GM12878 (cell line): Measurements from ENCODE around the gene STRBP. TPM values are rescaled to one million over a fixed set of nuclear protein-coding genes. Genes with fewer than 3 reads are reported as not detected.

Experiments used
- ATAC-seq: fragments of 200-7000 bp; cut with Tn5 transposase; 3 replicates; pipeline ENCODE4 v1.9.1; 2020; ENCODE audit warnings: mild to moderate bottlenecking, moderate library complexity
- BruUV-seq: library from RNA; stranded (reverse); fragments of 400-500 nt; replicated peaks from 2 replicates; lab custom pipeline; 2021; lab: Mats Ljungman, UMichigan
- CTCF ChIA-PET: fragments of 300-600 bp; sonication (Branson Sonifier 250); formaldehyde crosslinking; extraction: SDS; loops from one replicate; lab custom pipeline; 2021; ENCODE audit warnings: inconsistent platforms; lab: Yijun Ruan, JAX
- POLR2A ChIA-PET: fragments of 350-600 bp; formaldehyde crosslinking; extraction: SDS; loops from one replicate; lab custom pipeline; 2021; ENCODE audit warnings: inconsistent platforms; lab: Charles Lee
- RAD21 ChIA-PET: fragments of 300-600 bp; sonication (Branson Sonifier 250); formaldehyde crosslinking; loops from one replicate; lab custom pipeline; 2023; ENCODE audit warnings: antibody characterized with exemption; ENCODE audit not compliant: unreplicated experiment; lab: Charles Lee
- SMC1A ChIA-PET: fragments of 300-600 bp; sonication (Branson Sonifier 250); formaldehyde crosslinking; loops from one replicate; lab custom pipeline; 2023; ENCODE audit not compliant: unreplicated experiment, uncharacterized antibody; lab: Charles Lee
- DNase-seq: peaks from one replicate; pipeline ENCODE4 v3.0.0-alpha.2; 2011; ENCODE audit warnings: low read depth, low spot score
- FAIRE-seq: peaks from 3 replicates; lab custom pipeline; 2011; peaks lifted over from hg19 to GRCh38; lab: Jason Lieb, UNC
- H2AFZ ChIP-seq: 2 replicates; pipeline ENCODE4 v1.6.0; 2011; ENCODE audit warnings: low read depth, low read length, control low read depth; ENCODE audit not compliant: control insufficient read depth
- H3K27ac ChIP-seq: 2 replicates; pipeline ENCODE4 v1.5.1; 2011; ENCODE audit warnings: control low read depth; ENCODE audit not compliant: control insufficient read depth, insufficient read depth
- H3K27me3 ChIP-seq, 2 experiments: replicated peaks in 1 of 2; 2 replicates each; pipeline versions ENCODE4 v1.6.0 to v1.6.1; 2011; ENCODE audit warnings: low read length in 1 of 2; ENCODE audit not compliant: control insufficient read depth in 2 of 2, insufficient read depth in 2 of 2
- H3K36me3 ChIP-seq, 2 experiments: 2 replicates each; pipeline ENCODE4 v1.5.1; 2011; ENCODE audit warnings: low read length in 1 of 2; ENCODE audit not compliant: control insufficient read depth in 2 of 2, insufficient read depth in 2 of 2
- H3K4me1 ChIP-seq: 2 replicates; pipeline ENCODE4 v1.6.1; 2011; ENCODE audit warnings: mild to moderate bottlenecking, low read length, moderate library complexity, mixed read lengths; ENCODE audit not compliant: control insufficient read depth, insufficient read depth
- H3K4me2 ChIP-seq: 2 replicates; pipeline ENCODE4 v1.6.0; 2011; ENCODE audit warnings: control low read depth; ENCODE audit not compliant: control insufficient read depth, insufficient read depth
- H3K4me3 ChIP-seq: fragments of 200-600 bp; sonication (generic); 2 replicates; pipeline ENCODE4 v1.5.1; 2016
- H3K79me2 ChIP-seq: 2 replicates; pipeline ENCODE4 v1.6.0; 2011; ENCODE audit warnings: low read length; ENCODE audit not compliant: control insufficient read depth, insufficient read depth
- H3K9ac ChIP-seq: 2 replicates; pipeline ENCODE4 v1.8.0; 2011; ENCODE audit warnings: low read length, control low read depth, mixed read lengths; ENCODE audit not compliant: control insufficient read depth, insufficient read depth
- H3K9me3 ChIP-seq: replicated peaks from 3 replicates; pipeline ENCODE4 v1.5.1; 2011; ENCODE audit warnings: mild to moderate bottlenecking, low read length; ENCODE audit not compliant: control insufficient read depth, insufficient read depth
- H4K20me1 ChIP-seq: 2 replicates; pipeline ENCODE4 v1.6.0; 2011; ENCODE audit not compliant: control insufficient read depth, insufficient read depth
- CBFB ChIP-seq: IDR thresholded peaks from 2 replicates; pipeline ENCODE4 v1.6.1; 2016; ENCODE audit warnings: antibody characterized with exemption, low read depth
- CBX3 ChIP-seq: fragments of 200-600 bp; sonication (generic); IDR thresholded peaks from 2 replicates; pipeline ENCODE4 v1.6.1; 2016; ENCODE audit warnings: low read depth, borderline replicate concordance
- CHD2 ChIP-seq: IDR thresholded peaks from 2 replicates; pipeline ENCODE4 v1.6.1; 2011; ENCODE audit warnings: low read depth, low read length, improper control_type of control experiment, borderline replicate concordance
- ETV6 ChIP-seq, 2 experiments: fragments of 450-650 bp in 1 of 2; IDR thresholded peaks in 1 of 2; conservative IDR thresholded peaks in 1 of 2; 2 replicates each; pipeline ENCODE4 v1.6.1; 2014; ENCODE audit warnings: antibody characterized with exemption in 1 of 2, borderline replicate concordance in 1 of 2, low read depth in 1 of 2, mild to moderate bottlenecking in 1 of 2, moderate library complexity in 1 of 2
- IKZF1 ChIP-seq: fragments of 450-650 bp; conservative IDR thresholded peaks from 2 replicates; pipeline ENCODE4 v1.6.1; 2017; ENCODE audit warnings: antibody characterized with exemption, mild to moderate bottlenecking
- MXI1 ChIP-seq: fragments of 150-350 bp; IDR thresholded peaks from 2 replicates; pipeline ENCODE4 v1.6.1; 2011; ENCODE audit warnings: low read depth, mild to moderate bottlenecking, inconsistent platforms, low read length, improper control_type of control experiment
- RCOR1 ChIP-seq: conservative IDR thresholded peaks from 2 replicates; pipeline ENCODE4 v1.6.1; 2012; ENCODE audit warnings: low read depth, low read length, improper control_type of control experiment
- SMAD1 ChIP-seq: fragments of 450-650 bp; IDR thresholded peaks from 2 replicates; pipeline ENCODE4 v1.6.1; 2018; ENCODE audit warnings: mild to moderate bottlenecking, low read depth; ENCODE audit not compliant: partially characterized antibody
- STAT3 ChIP-seq: IDR thresholded peaks from 2 replicates; pipeline ENCODE4 v1.6.1; 2011; ENCODE audit warnings: low read depth, low read length, improper control_type of control experiment
- USF2 ChIP-seq: IDR thresholded peaks from 2 replicates; pipeline ENCODE4 v1.6.1; 2011; ENCODE audit warnings: low read depth, low read length, improper control_type of control experiment, borderline replicate concordance
- WGBS: methylation state at CpG from one replicate; pipeline ENCODE4 v1.1.6; 2016; ENCODE audit warnings: low lambda C conversion rate; ENCODE audit not compliant: insufficient replicate concordance, insufficient coverage; ENCODE audit errors: missing lambda C conversion rate; 5-methylcytosine and 5-hydroxymethylcytosine counted together
- in situ Hi-C: fragments of 300-500 bp; cut with MboI; formaldehyde crosslinking; loops from 9 replicates; pipeline ENCODE4 v1.14.3; 2018; ENCODE audit warnings: mixed read lengths
- intact Hi-C: fragments of 100-400 bp; cut with micrococcal nuclease; formaldehyde crosslinking; loops from one replicate; pipeline ENCODE4 v1.14.2; 2022; ENCODE audit not compliant: unreplicated experiment
- polyA plus RNA-seq, 11 experiments: library from polyadenylated mRNA; depleted of rRNA in 4 of 11; unstranded in 6 of 11; stranded (reverse) in 5 of 11; fragments of >200 nt; fragmentation: Nextera tagmentation in 4 of 11; fragmentation: Illumina TruSeq in 1 of 11; extraction: Ambion mirVana in 4 of 11; extraction: Trizol in 1 of 11; gene quantifications; 1 replicate in 1 of 11; 2 replicates in 10 of 11; pipeline versions ENCODE4 v1.2.1 to v1.2.3, GENCODE V29; 2011 to 2016; ENCODE audit warnings: inconsistent platforms in 2 of 11, missing spikeins in 2 of 11, low read depth in 1 of 11
- total RNA-seq, 4 experiments: library from RNA; depleted of rRNA in 3 of 4; stranded (reverse); fragments of >200 nt in 3 of 4; fragmentation: Illumina TruSeq in 1 of 4; extraction: Trizol in 1 of 4; gene quantifications; 2 replicates each; pipeline versions ENCODE4 v1.2.1 to v1.2.3, GENCODE V29; 2013 to 2021
- TF ChIP-seq, protein P1 (sequence below): IDR thresholded peaks from 2 replicates; pipeline ENCODE4 v1.6.1; 2012; ENCODE audit warnings: low read depth, low read length, improper control_type of control experiment

STRBP gene
- total and polyA plus RNA-seq, 10 of the 15 experiments (the other 5 are each of a cell fraction or from before 2014, with no cell fraction given) = 31.0 to 96.8 (median 71.4) TPM

DNA sequence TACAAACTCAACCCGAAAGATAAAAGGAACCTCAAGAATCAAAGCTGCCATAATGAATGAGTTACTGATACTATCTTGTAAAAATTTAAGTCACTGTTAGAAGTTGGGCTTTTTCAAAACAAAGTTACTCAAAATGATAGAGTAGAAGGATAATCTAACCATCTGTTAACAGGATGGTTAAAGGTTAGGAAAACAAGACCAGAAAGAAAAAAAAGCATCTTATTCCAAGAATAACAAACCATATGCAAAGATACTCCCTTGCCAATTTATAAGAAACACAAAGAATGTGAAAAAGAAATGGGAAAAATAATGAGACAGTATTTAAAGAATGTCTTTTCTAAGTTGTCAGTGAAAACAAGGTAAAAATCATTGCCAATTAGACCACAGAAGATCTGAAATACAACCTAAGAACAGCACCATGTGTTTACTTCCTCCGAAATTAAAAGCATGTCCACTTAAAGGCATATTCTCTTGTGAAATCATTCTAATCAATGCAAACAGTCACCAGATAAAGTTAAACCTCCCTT lies 51.2 kb downstream of the STRBP start:
- Histone ChIP-seq H3K9ac (no peak overlapping the region), H3K9me3 (no peaks in the 10 kb centered on the region), H3K36me3 (peaks cover 0 to 10% of the 10 kb centered on the region in 2 experiments; a peak in 1 of 4 replicates), H3K79me2 (peaks cover 26% of the 10 kb centered on the region), H3K4me1 (peaks cover 10% of the 10 kb centered on the region; the same call in 1 of the 2 replicates)
- FAIRE-seq (no peak), ATAC-seq (no peak)
- RAD21 ChIA-PET = no interaction called here
- no TSS peak for BruUV-seq
- 71% methylated on average over 2 of the region's 2 CpGs for WGBS
- in situ Hi-C loops = no loop called here
- POLR2A ChIA-PET = interaction anchor here (0.5 kb wide), 1 partner anchor 94 kb away, joined by 4 read pairs; no protein-coding TSS in a partner anchor
- no peak for TF ChIP-seq RCOR1
- TF ChIP-seq, all 136 proteins: peak for 0
- Histone ChIP-seq H4K20me1 (no peaks in the 10 kb centered on the region; the same call in 1 of the 2 replicates), H3K4me3 (no peak overlapping the region), H3K27me3 (no peaks in the 10 kb centered on the region), H2AFZ (no peak overlapping the region), H3K27ac (no peak overlapping the region; the same call in 1 of the 2 replicates), H3K4me2 (peak overlapping the region; percentile 35)
- intact Hi-C loops = loop anchor here (5.0 kb wide), 1 partner anchor 40 kb away; no protein-coding TSS in a partner anchor
- DNase-seq = no peak
- ChIA-PET CTCF (interaction anchor here (1.2 to 1.3 kb wide), 3 partner anchors 7 to 17 kb away, joined by 3 to 4 read pairs (median 3); no protein-coding TSS in a partner anchor), SMC1A (interaction anchor here (0.6 to 1.7 kb wide), 6 partner anchors 9 to 410 kb away, joined by 3 to 7 read pairs (median 4); no protein-coding TSS in a partner anchor)

GRCh38 chr9:123216251-123216797 lies 52.1 kb downstream of the STRBP start:
- DNase-seq (no peak), FAIRE-seq (no peak), ATAC-seq (no peak)
- Histone ChIP-seq H3K4me3 (no peak overlapping the region), H4K20me1 (no peaks in the 10 kb centered on the region; the same call in 1 of the 2 replicates), H3K9me3 (no peaks in the 10 kb centered on the region), H3K4me1 (peaks cover 10% of the 10 kb centered on the region; the same call in 1 of the 2 replicates), H3K36me3 (peaks cover 0 to 10% of the 10 kb centered on the region in 2 experiments; a peak in 1 of 4 replicates), H3K27ac (no peak overlapping the region), H2AFZ (no peak overlapping the region), H3K79me2 (peaks cover 26% of the 10 kb centered on the region), H3K9ac (no peak overlapping the region), H3K4me2 (no peak overlapping the region), H3K27me3 (no peaks in the 10 kb centered on the region)
- intact Hi-C loops (loop anchor here (5.0 kb wide), 1 partner anchor 39 kb away; no protein-coding TSS in a partner anchor), in situ Hi-C loops (no loop called here)
- BruUV-seq = no TSS peak
- RAD21 ChIA-PET = interaction anchor here (1.4 kb wide), 1 partner anchor 9 kb away, joined by 3 read pairs; no protein-coding TSS in a partner anchor
- 73% methylated on average over 5 of the region's 5 CpGs for WGBS
- CTCF ChIA-PET = interaction anchor here (0.9 to 1.3 kb wide), 3 partner anchors 9 to 17 kb away, joined by 4 to 6 read pairs (median 4); no protein-coding TSS in a partner anchor
- POLR2A ChIA-PET = interaction anchor here (0.9 kb wide), 1 partner anchor 9 kb away, joined by 3 read pairs; no protein-coding TSS in a partner anchor
- SMC1A ChIA-PET = interaction anchor here (1.3 to 1.5 kb wide), 2 partner anchors 37 to 126 kb away, joined by 3 read pairs; no protein-coding TSS in a partner anchor
- TF ChIP-seq IKZF1 = no peak
- TF ChIP-seq SMAD1 = no peak
- TF ChIP-seq, protein P1, sequence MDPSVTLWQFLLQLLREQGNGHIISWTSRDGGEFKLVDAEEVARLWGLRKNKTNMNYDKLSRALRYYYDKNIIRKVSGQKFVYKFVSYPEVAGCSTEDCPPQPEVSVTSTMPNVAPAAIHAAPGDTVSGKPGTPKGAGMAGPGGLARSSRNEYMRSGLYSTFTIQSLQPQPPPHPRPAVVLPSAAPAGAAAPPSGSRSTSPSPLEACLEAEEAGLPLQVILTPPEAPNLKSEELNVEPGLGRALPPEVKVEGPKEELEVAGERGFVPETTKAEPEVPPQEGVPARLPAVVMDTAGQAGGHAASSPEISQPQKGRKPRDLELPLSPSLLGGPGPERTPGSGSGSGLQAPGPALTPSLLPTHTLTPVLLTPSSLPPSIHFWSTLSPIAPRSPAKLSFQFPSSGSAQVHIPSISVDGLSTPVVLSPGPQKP = no peak
- no peak for TF ChIP-seq CBX3
- no peak for TF ChIP-seq ETV6 (conservative IDR thresholded peaks at IDR 0.05 in 1 of 2, IDR thresholded peaks at IDR 0.05 in 1 of 2; ENCODE audit: borderline replicate concordance in 1 of 2, low read depth in 1 of 2)
- TF ChIP-seq CHD2 = no peak
- no peak for TF ChIP-seq CBFB
- TF ChIP-seq USF2 = no peak
- no peak for TF ChIP-seq STAT3
- TF ChIP-seq MXI1 = no peak
